ENCODE results near the gene KIF17. TPM values are rescaled to one million over a fixed set of nuclear protein-coding genes. Genes with fewer than 3 reads are reported as not detected.

Gene KIF17
- total RNA-seq, 1 donor from 2014 or later: 2.2 TPM

DNA sequence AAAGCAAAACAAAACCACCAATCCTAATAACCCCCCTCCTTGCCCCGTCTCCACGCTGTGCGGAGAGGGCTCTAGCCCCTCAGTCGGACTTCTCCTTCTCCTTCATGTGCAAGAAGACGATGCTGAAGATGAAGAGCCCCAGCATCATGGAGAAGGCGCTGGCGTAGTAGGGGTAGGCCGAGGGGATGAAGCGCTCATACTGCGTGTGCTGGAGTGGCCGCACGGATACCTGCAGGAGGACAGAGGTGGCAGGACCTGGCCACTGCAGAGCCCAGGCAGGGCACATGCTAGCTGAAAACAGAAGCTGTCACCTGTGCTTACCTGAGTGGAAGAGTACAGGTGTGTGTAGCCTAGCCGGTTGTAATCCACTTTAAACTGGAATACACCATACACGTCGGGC lies 65.5 kb downstream of the KIF17 start:
- Histone ChIP-seq H3K79me2 (ENCODE audit: low read depth) (peaks cover 14% of the 10 kb centered on the region), H3K4me2 (no peak overlapping the region), H3K9ac (no peak overlapping the region), H3F3A (ENCODE audit: low read depth) (no peaks in the 10 kb centered on the region), H3K4me1 (no peaks in the 10 kb centered on the region), H3K9me3 (ENCODE audit: low read depth) (no peaks in the 10 kb centered on the region), H3K36me3 (no peaks in the 10 kb centered on the region), H3K4me3 (no peak overlapping the region), H4K20me1 (ENCODE audit: low read depth) (peaks cover 6% of the 10 kb centered on the region), H3K27ac (no peak overlapping the region), H3K27me3 (no peaks in the 10 kb centered on the region), H2AFZ (replicated peaks) (no peak overlapping the region)
- Mint-ChIP-seq H3K36me3 (peaks cover 36% of the 10 kb centered on the region), H3K27me3 (ENCODE audit: insufficient read depth, low read depth) (no peaks in the 10 kb centered on the region), H3K4me1 (no peaks in the 10 kb centered on the region), H3K4me3 (no peak overlapping the region), H3K9me3 (no peaks in the 10 kb centered on the region), H3K27ac (no peak overlapping the region)
- no peak for DNase-seq (ENCODE audit: low spot score)
- TF ChIP-seq, protein P1, sequence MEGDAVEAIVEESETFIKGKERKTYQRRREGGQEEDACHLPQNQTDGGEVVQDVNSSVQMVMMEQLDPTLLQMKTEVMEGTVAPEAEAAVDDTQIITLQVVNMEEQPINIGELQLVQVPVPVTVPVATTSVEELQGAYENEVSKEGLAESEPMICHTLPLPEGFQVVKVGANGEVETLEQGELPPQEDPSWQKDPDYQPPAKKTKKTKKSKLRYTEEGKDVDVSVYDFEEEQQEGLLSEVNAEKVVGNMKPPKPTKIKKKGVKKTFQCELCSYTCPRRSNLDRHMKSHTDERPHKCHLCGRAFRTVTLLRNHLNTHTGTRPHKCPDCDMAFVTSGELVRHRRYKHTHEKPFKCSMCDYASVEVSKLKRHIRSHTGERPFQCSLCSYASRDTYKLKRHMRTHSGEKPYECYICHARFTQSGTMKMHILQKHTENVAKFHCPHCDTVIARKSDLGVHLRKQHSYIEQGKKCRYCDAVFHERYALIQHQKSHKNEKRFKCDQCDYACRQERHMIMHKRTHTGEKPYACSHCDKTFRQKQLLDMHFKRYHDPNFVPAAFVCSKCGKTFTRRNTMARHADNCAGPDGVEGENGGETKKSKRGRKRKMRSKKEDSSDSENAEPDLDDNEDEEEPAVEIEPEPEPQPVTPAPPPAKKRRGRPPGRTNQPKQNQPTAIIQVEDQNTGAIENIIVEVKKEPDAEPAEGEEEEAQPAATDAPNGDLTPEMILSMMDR (IDR thresholded peaks at IDR 0.05): no peak
- TF ChIP-seq EZH2 (IDR thresholded peaks at IDR 0.05) (no peak), EZH2phosphoT487 (IDR thresholded peaks at IDR 0.05) (no peak)

DNA sequence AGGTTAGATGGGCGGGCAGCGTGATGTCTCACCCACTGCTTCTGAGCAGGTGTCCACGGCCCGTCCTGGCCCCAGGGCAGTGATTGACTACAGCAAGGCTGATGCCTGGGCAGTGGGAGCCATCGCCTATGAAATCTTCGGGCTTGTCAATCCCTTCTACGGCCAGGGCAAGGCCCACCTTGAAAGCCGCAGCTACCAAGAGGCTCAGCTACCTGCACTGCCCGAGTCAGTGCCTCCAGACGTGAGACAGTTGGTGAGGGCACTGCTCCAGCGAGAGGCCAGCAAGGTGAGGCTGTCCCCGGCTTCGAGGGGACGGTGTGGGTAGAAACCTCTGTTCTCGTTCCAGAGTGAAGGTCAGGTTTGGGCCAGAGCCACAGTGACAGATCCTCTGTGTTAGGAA lies 68.9 kb downstream of the KIF17 start:
- H3K27ac Mint-ChIP-seq: no peak overlapping the region
- no peaks in the 10 kb centered on the region for H3K9me3 ChIP-seq (ENCODE audit: low read depth)
- H4K20me1 ChIP-seq (ENCODE audit: low read depth): no peaks in the 10 kb centered on the region
- H2AFZ ChIP-seq (replicated peaks): no peak overlapping the region
- no peaks in the 10 kb centered on the region for H3K4me1 Mint-ChIP-seq
- H3K36me3 ChIP-seq: no peaks in the 10 kb centered on the region
- peaks cover 24% of the 10 kb centered on the region for H3K36me3 Mint-ChIP-seq
- no peak overlapping the region for H3K4me2 ChIP-seq
- H3K79me2 ChIP-seq (ENCODE audit: low read depth): no peaks in the 10 kb centered on the region
- DNase-seq (ENCODE audit: low spot score): no peak
- H3K27me3 ChIP-seq: no peaks in the 10 kb centered on the region
- no peak overlapping the region for H3K4me3 Mint-ChIP-seq
- no peak overlapping the region for H3K9ac ChIP-seq
- H3K27ac ChIP-seq: no peak overlapping the region
- H3F3A ChIP-seq (ENCODE audit: low read depth): no peaks in the 10 kb centered on the region
- no peaks in the 10 kb centered on the region for H3K4me1 ChIP-seq
- no peaks in the 10 kb centered on the region for H3K27me3 Mint-ChIP-seq (ENCODE audit: insufficient read depth, low read depth)
- TF ChIP-seq, protein P1 (IDR thresholded peaks at IDR 0.05): no peak
- TF ChIP-seq EZH2phosphoT487 (IDR thresholded peaks at IDR 0.05) (no peak), EZH2 (IDR thresholded peaks at IDR 0.05) (no peak)
- H3K4me3 ChIP-seq: no peak overlapping the region
- no peaks in the 10 kb centered on the region for H3K9me3 Mint-ChIP-seq

DNA sequence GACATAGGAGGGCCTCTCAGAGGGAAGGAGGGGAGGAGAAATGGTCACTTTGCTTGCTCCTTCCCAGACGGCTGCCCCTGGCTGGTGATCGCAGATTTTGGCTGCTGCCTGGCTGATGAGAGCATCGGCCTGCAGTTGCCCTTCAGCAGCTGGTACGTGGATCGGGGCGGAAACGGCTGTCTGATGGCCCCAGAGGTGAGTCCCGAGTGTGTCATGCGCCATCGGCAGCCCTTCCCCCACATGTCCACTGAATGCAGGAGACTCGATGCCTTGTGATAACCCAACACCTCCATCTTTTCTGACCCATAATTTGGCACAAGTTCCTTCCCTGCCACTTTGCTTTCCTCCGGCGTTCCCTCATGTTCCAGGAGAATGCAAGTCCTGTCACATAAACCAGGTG lies 69.4 kb downstream of the KIF17 start:
- Histone ChIP-seq H3K27ac (no peak overlapping the region), H3F3A (ENCODE audit: low read depth) (no peaks in the 10 kb centered on the region), H2AFZ (replicated peaks) (no peak overlapping the region), H3K9me3 (ENCODE audit: low read depth) (no peaks in the 10 kb centered on the region), H3K27me3 (no peaks in the 10 kb centered on the region), H3K4me2 (no peak overlapping the region), H3K9ac (no peak overlapping the region), H3K4me3 (no peak overlapping the region), H3K79me2 (ENCODE audit: low read depth) (no peaks in the 10 kb centered on the region), H4K20me1 (ENCODE audit: low read depth) (no peaks in the 10 kb centered on the region), H3K4me1 (no peaks in the 10 kb centered on the region), H3K36me3 (no peaks in the 10 kb centered on the region)
- Mint-ChIP-seq H3K4me1 (no peaks in the 10 kb centered on the region), H3K9me3 (no peaks in the 10 kb centered on the region), H3K27me3 (ENCODE audit: insufficient read depth, low read depth) (no peaks in the 10 kb centered on the region), H3K36me3 (peaks cover 24% of the 10 kb centered on the region), H3K4me3 (no peak overlapping the region), H3K27ac (no peak overlapping the region)
- TF ChIP-seq EZH2phosphoT487 (IDR thresholded peaks at IDR 0.05) (no peak), EZH2 (IDR thresholded peaks at IDR 0.05) (no peak)
- TF ChIP-seq, protein P1 (IDR thresholded peaks at IDR 0.05): no peak
- no peak for DNase-seq (ENCODE audit: low spot score)

All from neural progenitor cell (in vitro differentiated cells).